ENCODE measurements around the gene TBCA. TPM values are rescaled to one million over a fixed set of nuclear protein-coding genes. Genes with fewer than 3 reads are reported as not detected.

TBCA gene
- total RNA-seq, 1 experiment from 2014 or later: 317 TPM

GRCh38 chr5:77748160-77748559 is 28.0 kb downstream of the TBCA start:
- no TSS peak for BruUV-seq (replicated peaks)
- RAD21 ChIA-PET (ENCODE audit: low non-redundant PET in 1 of 2, low total read pairs in 2 of 2, uncharacterized antibody in 2 of 2, unreplicated experiment in 2 of 2): no interaction called here
- Histone ChIP-seq H3K9me3 (ENCODE audit: control insufficient read depth in 1 of 2, insufficient read depth in 1 of 2, low read depth in 1 of 2, low read length in 2 of 2) (no peaks in the 10 kb centered on the region), H3K9me2 (ENCODE audit: insufficient read depth) (no peaks in the 10 kb centered on the region), H3K4me3 (replicated peaks in 1 of 2; ENCODE audit: low read depth in 1 of 2, low read length in 2 of 2) (no peak overlapping the region), H3K27ac (ENCODE audit: low read depth, low read length) (no peak overlapping the region), H3K36me3 (ENCODE audit: control insufficient read depth in 1 of 2, insufficient read depth in 2 of 2, low read length in 2 of 2) (no peaks in the 10 kb centered on the region), H3K9ac (ENCODE audit: low read length) (no peak overlapping the region), H4K20me1 (ENCODE audit: insufficient read depth) (peaks cover 23% of the 10 kb centered on the region; the same call in 1 of the 2 replicates), H3K79me2 (ENCODE audit: insufficient read depth, low read length) (peaks cover 98% of the 10 kb centered on the region), H3K27me3 (ENCODE audit: insufficient read depth, low read length) (no peaks in the 10 kb centered on the region), H3K4me2 (ENCODE audit: low read length) (no peak overlapping the region), H3K4me1 (ENCODE audit: control insufficient read depth in 1 of 2, insufficient read depth in 2 of 2, low read length in 2 of 2) (no peaks in the 10 kb centered on the region), H2AFZ (ENCODE audit: low read depth, low read length, poor library complexity, severe bottlenecking) (no peak overlapping the region)
- DNase-seq (ENCODE audit: low read depth, low spot score): no peak
- POLR2A ChIA-PET: no interaction called here
- ATAC-seq: no peak
- CTCF ChIA-PET: no interaction called here
- TF ChIP-seq TCF7L2 (IDR thresholded peaks at IDR 0.05; ENCODE audit: borderline replicate concordance, extremely low read depth, insufficient read depth, insufficient read length) (no peak), CTCF (IDR thresholded peaks at IDR 0.05 in 2 of 3, conservative IDR thresholded peaks at IDR 0.05 in 1 of 3; ENCODE audit: borderline replicate concordance in 1 of 3, insufficient read depth in 1 of 3, low read depth in 2 of 3, low read length in 2 of 3) (no peak), EGR1 (IDR thresholded peaks at IDR 0.05; ENCODE audit: low read depth) (no peak), ZFX (IDR thresholded peaks at IDR 0.05) (no peak), POLR2A (IDR thresholded peaks at IDR 0.05; ENCODE audit: borderline replicate concordance, extremely low read depth, insufficient read depth, insufficient read length) (no peak), SIN3A (IDR thresholded peaks at IDR 0.05; ENCODE audit: low read depth) (no peak), ELF1 (IDR thresholded peaks at IDR 0.05; ENCODE audit: borderline replicate concordance, low read depth) (no peak), JUND (IDR thresholded peaks at IDR 0.05) (no peak), REST (IDR thresholded peaks at IDR 0.05; ENCODE audit: low read depth) (no peak)
- intact Hi-C loops (cut with micrococcal nuclease): no loop called here

All from HCT116 (cell line).